HEK293T (cell line): Measurements from ENCODE around the gene SPDYE17.

Source experiments
- BHLHE40 ChIP-seq: fragments of 450-650 bp; IDR thresholded peaks from 2 replicates; pipeline ENCODE4 v1.6.1; 2016; ENCODE audit warnings: mild to moderate bottlenecking, moderate library complexity, borderline replicate concordance
- FOXM1 ChIP-seq: fragments of 450-650 bp; IDR thresholded peaks from 2 replicates; pipeline ENCODE4 v1.6.1; 2017; ENCODE audit warnings: mild to moderate bottlenecking, borderline replicate concordance

DNA sequence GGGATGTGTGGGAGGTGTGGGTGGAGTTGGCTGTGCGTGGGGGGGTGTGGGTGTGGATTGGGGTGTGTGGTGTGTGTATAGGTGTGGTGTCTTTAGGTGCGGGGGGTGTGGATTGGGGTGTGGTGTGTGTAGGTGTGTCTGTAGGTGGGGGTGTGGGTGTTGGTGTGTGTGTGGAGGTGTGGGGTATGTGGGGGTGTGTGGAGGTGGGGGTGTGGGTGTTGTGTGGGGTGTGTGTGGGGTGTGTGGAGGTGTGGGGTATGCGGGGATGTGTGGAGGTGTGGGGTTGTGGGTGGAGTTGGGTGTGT, 33.9 kb downstream of the SPDYE17 start:
- no peak for TF ChIP-seq BHLHE40
- no peak for TF ChIP-seq FOXM1
